Muscle of back (tissue), 13 donors: Measurements from ENCODE around the gene NAT10. TPM values are rescaled to one million over a fixed set of nuclear protein-coding genes. Genes with fewer than 3 reads are reported as not detected.
"Not testable (repeated sequence)": the region's sequence is repeated elsewhere in the genome, so short reads cannot be mapped to it uniquely, and the experiment has no call there.

Experiments used
- DNase-seq, 3 donors: peaks; one replicate each; pipeline versions ENCODE4 v3.0.0 to v3.0.0-alpha.2; 2013
- long read RNA-seq, 9 donors: transcript quantifications; one replicate each; lab custom pipeline, GENCODE V29; 2026
- polyA plus RNA-seq, 10 donors: library from polyadenylated mRNA; unstranded; fragments of 120-200 nt; gene quantifications; one replicate each; pipeline ENCODE4 v1.2.1, GENCODE V29; 2013; ENCODE audit not compliant: insufficient read length in 10 of 10

Gene NAT10
- 10 to 100 TPM; 28.2 to 38.8 (median 31.6) TPM for polyA plus RNA-seq
- long read RNA-seq, donor 1, result 0 reads
- long read RNA-seq, donor 2, full-length matches to known transcripts, result 1 of 1 reads
- long read RNA-seq, donor 2, partial matches to known transcripts, result 0 of 1 reads
- long read RNA-seq, donor 2, other reads (novel, unspliced or antisense), result 0 of 1 reads
- long read RNA-seq, donor 3, result 0 reads
- long read RNA-seq, donor 4, full-length matches to known transcripts, result 1 of 1 reads
- long read RNA-seq, donor 4, partial matches to known transcripts, result 0 of 1 reads
- long read RNA-seq, donor 4, other reads (novel, unspliced or antisense), result 0 of 1 reads
- long read RNA-seq, donor 5, partial matches to known transcripts, result 0 of 1 reads
- long read RNA-seq, donor 5, other reads (novel, unspliced or antisense), result 0 of 1 reads
- long read RNA-seq, donor 6, partial matches to known transcripts, result 5 of 6 reads
- long read RNA-seq, donor 6, other reads (novel, unspliced or antisense), result 0 of 6 reads
- long read RNA-seq, donor 7, result 0 reads
- long read RNA-seq, donor 8, full-length matches to known transcripts, result 2 of 2 reads
- long read RNA-seq, donor 8, partial matches to known transcripts, result 0 of 2 reads
- long read RNA-seq, donor 8, other reads (novel, unspliced or antisense), result 0 of 2 reads
- long read RNA-seq, donor 9, result 0 reads

DNA sequence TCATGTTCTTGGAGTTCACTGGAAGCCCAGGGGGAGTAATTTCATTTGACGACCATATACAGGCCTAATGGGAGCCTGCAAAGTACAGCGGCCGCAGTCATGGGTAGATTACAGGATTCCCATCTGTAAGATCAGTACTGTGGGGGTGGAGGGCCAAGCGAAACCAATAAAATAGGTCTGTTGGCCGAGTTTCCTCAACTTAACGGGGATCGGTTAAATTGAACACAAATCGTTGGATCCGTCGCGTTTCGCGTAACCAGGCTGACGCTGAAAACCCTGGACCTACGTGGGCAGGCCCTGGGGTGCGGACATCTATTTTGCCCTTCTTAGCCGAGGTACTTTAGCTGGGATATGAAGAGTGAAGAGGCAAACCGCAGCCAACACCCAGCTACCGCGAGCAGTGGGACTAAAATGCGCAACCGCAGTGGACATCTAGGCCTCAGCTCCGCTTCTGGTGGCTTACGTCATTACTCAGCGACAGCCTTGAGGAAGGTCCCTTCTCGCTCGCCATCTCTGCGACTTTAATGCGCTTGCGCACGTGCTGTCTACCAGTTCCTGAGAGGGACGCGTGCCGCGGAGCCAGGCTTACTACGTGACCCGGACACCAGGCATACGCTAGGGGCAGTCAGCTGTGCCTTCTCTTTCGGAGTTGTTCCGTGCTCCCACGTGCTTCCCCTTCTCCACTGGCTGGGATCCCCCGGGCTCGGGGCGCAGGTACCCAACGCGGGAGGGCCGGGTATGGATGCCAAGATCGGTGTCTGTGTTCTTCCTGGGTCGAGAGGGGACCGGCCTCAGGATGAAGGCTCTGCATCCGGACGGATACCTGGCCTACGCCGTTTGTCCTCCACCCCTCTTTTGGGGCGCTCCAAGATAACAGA, at the start of gene NAT10:
NAT10 (plus strand) TSS at position 551 of the 878 bp plus-strand sequence. CDS start 2,597 bp downstream, outside the sequence.
- DNase-seq, result peak; percentile 98 to 99 (median 99)

DNA sequence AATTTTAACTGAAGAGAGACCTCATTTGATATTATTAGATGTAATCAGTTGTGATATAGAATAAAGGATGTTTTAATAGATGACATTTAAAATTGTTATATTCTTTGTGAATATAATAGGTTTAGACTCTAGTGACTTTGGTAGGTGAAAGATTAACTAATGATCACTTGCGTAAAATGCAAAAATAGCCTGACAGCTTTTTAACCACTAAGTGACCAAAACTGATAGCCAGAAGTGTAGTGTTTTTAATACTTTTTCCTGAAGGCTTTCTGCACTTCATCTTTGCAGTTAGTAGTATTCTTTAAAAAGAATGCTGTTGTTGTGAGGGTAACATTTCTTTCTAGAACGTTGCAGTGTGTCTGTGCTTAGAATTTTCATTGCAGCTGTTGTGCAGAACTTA, 48.8 kb upstream of the NAT10 start:
- no peak for DNase-seq

DNA sequence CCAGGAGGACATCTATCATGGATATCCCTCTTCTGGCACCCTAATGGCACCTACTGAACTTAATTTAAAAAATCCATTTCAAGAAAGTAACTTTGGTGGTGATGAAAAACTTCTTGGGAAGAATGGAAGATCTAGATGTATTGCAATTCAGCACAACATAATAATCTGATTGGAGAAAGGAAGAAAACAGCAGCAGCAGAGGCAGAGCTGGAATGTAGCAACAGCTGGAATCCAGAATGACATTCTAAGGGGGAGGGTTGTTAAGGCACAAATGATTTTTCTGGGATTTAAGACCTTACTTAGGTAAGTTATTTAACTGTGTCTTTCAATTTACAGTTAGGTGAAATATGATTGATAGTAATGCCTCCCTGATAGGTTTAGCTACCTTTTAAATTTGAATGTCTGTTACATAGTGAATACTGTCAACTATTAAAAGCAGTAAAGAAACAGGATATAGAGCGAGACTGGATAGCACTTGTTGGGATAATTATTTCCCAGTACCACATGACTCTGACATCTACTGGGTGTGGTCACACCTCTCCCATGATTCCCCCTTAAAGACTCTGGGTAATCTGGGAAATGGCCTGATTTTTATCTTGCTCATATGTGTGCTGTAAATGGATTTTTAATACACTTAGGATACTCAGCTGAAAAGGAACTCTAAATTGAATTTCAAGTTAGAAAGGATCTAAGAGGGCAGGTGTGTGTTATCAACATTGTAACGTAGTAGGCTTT, 42.2 kb upstream of the NAT10 start:
- DNase-seq, result no peak

DNA sequence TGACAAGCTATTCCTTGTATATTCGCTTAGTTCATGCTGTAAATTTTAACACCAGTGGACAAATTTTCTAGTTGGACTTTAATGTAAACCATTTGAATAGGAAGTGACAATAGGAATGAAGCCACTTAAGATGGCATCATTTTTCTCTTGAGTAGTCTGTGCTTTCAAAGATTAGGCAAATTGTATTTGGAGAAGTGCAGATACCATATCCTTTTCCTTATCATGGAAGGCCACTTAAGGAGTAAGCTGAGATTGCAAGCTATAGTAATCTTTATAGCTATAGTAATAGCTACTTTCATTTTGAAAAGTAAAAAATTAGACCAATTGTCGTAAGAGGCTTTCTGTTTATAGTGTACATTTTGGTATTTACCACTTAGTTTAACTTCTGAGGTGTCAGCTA, 41.1 kb upstream of the NAT10 start:
- DNase-seq, result no peak

DNA sequence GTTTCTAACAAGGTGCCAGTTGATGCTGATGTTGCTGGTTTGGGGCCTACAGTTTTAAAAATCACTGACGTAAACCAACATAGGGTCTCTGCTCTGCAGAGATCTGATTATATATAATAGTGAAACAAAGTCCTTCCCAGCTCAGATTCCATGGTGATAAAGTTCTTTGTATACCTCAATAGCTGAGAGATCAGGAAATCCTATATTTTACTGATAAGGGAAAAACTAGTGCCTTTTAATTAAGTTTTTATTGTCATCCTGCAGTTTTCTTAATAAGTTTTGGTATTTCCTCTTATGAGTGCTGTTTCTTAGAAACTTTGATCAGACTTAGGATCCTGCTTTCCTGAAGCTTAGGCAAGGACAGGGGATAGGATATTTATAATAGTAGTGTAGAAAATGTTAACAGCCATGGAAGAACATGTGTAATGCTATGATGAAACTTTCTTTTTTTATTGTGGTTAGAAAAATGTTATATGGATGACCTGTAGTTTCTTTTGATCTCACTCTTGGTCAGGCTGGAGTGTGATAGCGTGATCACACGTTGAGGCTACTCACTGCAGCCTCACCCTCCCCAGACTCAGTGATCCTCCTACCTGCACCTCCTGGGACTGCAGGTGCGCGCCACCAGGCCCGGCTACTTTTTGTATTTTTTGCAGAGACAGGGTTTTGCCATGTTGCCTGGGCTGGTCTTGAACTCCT, 39.8 kb upstream of the NAT10 start:
- DNase-seq, result no peak

DNA sequence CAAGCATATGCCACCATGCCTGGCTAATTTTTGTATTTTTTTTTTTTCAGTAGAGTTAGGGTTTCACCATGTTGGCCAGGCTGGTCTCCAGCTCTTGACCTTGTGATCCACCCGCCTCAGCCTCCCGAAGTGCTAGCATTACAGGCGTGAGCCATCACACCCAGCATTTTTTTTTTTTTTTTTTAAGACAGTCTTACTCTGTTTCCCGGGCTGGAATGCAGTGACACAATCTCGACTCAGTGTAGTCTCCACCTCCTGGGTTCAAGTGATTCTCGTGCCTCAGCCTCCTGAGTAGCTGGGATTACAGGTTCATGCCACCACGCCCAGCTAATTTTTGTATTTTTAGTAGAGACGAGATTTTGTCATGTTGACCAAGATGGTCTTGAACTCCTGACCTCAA, 38.7 kb upstream of the NAT10 start:
- not testable (repeated sequence) for DNase-seq

DNA sequence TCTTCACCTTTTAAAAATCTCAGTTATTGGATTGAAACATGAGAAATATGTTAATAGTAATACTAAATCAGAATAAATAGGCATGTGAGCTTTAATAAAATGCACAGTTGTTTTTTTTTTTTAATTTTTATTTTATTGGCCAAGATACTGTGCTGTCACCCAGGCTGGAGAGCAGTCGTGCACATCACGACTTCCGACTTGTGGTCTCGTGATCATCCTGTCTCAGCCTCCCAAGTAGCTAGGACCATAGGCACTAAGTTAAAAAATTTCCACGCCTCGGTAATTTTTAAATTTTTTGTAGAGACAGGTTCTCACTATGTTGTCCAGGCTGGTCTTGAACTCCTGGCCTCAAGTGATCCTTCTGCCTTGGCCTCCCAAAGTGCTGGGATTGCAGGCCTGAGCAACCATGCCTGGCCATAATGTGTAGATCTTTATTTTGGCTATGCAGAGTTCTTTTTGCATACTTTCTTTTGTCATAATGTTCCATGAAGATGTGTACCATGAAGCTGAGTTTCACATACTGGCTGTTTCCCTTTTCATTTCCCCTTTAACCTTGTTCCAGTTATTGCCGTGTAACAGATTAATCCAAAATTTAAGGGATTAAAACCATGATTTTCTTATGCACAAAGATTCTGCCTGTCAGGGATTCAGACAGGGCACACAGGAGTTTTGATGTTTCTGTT, 37.9 kb upstream of the NAT10 start:
- no peak for DNase-seq

DNA sequence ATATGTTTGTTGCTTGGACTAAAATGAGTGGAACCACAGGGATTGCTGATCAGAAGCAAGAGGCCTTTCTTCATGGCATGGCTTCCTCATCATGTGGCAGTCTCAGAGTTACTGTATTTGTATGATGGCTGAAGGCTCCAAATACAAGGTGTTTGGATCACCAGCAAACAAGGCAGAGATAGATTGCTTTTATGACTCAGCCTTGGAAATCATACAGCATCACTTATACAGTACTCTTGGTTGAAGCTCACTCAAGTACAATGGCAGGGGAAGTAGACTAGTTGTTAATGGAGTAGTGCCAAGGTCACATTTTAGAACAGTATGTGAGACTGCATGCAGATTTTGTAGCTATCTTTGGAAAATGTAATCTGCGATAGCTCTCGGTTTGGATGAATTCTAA, 37.3 kb upstream of the NAT10 start:
- DNase-seq, result peak in 2 of 3 donors; percentile 6 to 9

DNA sequence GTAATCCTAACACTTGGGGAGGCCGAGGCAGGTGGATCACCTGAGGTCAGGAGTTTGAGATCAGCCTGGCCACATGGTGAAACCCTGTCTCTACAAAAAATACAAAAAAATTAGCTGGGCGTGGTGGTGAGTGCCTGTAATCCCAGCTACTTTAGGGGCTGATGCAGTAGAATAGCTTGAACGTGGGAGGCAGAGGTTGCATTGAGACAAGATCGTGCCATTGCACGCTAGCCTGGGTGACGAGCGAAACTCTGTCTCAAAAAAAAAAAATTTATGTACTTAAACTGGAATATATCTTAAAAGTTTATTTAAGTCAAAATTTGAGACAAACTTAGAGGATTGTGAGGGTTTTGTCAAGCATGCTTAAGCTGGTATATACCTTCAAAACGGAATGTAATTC, 34.1 kb upstream of the NAT10 start:
- DNase-seq, result not testable (repeated sequence)

DNA sequence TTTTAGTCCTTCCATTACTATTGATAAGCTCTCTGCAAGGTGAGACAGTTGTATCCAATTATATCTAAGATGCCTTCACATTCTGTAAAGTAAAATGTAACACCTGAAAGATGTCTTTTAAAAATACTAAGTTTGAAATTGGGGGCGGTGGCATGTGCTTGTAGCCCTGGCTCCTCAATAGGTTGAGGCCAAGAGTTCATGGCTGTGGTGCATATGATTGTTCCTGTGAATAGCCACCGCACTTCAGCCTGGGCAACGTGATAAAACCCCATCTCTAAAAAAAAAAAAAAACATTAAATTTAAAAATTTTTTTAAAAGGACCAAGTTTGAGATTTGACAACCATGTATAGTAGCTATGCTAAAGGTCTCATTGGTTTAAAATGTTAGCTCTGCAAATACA, 33.4 kb upstream of the NAT10 start:
- no peak for DNase-seq

DNA sequence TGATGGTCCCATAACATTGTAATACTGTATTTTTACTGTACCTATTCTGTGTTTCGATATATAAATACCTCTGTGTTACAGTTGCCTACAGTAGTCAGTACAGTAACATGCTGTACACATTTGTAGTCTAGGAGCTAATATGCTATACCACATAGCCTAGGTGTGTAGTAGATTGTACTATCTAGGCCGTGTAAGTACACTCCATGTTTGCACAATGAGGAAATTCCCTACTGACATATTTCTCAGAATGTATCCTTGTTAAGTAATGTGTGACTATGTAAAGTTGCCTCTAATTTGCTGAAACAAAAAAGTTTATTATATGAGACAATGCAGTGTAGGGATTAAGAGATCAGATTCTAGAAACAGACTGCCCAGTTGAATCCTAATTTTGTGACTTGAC, 32.6 kb upstream of the NAT10 start:
- DNase-seq, result no peak

DNA sequence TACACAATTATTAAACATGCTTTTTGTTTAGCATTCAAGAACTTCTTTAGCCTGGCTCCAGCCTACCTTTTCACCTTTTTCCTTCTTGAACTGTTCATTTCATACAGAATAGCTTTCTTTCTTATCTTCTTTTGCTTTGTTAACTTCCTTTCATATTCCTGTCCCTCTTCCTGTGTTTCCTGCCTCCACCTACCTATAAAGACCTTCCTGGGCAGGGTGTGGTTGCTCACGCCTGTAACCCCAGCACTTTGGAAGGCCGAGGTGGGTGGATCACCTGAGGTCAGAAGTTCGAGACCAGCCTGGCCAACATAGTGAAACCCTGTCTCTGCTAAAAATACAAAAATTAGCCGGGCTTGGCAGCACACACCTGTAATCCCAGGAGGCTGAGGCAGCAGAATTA, 31.0 kb upstream of the NAT10 start:
- no peak for DNase-seq

DNA sequence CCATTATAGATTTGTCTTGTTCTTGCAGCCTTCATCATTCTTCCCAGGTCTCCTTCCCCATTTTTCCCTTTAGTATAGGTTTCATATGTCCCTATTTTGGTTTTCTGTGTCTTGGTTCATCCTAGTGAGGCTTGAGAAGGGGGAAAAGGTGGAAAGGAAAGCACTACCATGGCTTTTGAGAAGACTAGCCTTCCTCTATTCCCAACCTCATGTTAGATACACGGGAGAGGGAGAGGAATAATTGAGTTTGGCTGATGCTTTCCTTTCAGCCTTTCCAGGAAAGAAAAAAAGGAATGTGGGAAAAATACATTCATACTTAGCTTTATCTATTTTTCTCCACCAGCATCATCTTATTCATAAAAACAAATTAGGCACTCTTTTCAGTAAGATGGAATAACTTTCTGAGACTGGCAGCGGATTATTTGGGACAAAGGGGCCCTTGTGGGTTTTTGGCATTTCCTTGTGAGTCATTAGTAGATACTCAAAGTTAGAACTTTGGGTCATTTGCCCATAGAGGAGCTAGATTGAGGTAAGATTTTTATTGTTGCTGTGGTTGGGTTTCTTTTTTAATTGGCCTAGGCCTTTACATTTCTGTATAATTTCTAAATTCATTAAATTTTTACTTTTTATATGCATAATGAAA, 30.1 kb upstream of the NAT10 start:
- peak in 1 of 3 donors; percentile 33 for DNase-seq

DNA sequence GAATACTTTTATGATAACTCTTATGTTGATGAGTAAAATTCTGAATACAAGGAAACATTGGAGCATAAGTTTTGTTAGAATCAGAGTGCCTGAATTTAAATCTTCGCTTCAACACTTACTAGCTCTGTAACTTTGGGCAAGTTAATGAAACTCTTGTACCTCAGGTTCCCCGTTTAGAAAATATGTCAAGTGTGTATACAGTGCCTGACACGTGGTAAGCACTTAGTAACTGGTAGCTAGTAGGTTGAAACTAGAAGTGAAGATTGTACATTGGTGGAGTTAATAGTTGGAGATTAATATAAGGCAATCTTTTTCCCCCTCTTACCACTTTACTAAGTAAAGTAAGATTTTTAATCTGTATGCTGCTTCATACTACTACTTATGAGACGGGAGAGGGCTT, 24.8 kb upstream of the NAT10 start:
- DNase-seq, result no peak

DNA sequence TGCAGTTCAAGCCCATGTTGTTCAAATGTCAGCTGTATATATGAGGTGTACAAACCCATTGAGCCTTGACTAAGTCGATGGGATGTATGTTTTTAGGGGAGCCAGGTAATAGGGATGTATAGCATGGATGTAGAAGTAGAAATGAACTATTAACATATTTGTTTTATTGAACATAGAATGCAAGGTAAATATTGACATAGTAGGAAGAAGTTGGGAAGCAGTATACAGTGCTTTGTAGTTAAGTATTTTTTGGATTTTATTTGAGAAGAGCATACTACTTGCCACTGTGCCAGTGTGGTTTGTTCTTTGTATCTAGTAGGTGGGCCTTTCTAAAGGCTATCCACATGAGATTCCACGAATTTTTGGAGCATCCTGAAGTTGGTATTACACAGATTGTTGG, 20.8 kb upstream of the NAT10 start:
- no peak for DNase-seq

DNA sequence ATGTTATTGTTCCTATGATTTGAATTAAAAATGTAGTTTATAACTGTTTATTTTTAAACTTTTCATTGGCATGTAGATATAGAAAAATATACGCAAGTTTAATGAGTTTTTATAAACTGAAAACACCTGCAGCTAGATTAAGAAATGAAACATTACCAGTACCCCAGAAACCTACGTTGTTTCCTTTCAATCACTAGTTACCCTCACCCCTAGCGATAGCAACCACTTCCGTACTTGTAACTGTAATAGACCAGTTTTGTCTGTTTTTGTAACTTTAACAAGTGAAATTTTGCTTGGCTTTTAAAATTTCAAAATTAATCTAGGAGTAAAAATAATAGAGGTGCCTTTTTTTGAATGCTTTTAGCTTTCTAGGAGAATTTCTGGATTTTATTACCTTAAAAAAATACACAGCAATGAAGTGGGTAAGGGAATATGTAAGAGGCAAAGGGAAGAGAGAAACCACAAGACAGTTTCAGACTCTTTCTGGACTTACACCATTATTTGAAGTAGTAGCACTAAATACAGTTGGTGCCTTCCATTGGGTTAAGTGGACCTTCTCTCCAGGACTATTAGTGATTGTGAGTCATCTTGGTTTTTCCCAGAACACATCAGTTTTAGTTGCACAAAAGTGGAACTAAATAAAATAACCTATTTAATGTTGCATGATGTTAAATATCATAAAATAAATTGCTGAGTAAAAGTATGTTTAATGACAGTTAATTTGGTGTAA, 18.7 kb upstream of the NAT10 start:
- no peak for DNase-seq

DNA sequence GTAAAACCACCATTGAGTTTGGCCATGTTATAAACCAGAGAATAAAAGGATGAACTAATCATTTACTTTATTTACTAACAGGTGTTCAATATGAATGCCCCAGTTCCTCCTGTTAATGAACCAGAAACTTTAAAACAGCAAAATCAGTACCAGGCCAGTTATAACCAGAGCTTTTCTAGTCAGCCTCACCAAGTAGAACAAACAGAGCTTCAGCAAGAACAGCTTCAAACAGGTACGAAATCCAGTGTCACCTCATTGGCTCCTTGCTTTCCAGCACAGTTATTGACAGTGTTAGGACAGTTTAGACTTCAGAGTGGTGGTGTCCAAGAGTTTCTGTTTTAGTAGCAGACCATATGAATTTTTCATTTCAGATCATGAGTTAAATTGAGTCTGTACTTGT, 13.6 kb upstream of the NAT10 start:
- DNase-seq, result no peak

DNA sequence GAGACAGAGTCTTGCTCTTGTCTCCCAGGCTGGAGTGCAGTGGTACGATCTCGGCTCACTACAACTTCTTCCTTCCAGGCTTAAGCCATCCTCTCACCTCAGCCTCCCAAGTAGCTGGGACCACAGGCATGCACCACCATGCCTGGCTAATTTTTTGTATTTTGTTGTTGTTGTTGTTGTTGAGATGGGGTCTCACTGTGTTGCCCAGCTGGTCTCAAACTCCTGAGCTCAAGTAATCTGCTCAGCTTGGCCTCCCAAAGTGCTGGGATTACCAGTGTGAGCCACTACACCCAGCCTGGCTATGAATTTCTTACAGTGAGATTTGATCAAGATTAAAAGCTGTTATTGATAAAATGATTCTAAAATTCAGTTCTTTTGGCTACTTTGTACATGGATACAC, 10.5 kb upstream of the NAT10 start:
- not testable (repeated sequence) for DNase-seq

DNA sequence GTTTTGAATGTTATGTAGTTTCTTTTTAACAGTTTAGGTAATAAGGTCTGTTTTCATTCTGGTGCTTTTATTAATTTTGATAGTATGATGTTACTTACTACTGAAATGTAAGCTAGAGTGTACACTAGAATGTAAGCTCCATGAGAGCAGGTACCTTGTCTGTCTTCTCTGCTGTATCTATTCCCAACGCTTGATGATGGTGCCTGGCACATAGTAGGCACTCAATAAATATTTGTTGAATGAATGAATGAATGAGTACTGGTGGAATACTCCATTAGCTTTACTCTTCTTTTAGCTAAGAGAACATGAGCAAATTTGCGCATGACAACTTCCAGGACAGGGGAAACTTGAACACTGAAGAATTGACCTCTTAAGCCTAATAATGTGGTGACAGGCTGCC, 6.6 kb upstream of the NAT10 start:
- no peak for DNase-seq
